Keratinocyte (primary cell): Measurements from ENCODE around the gene MRPL40.

Experiments used
- CTCF ChIP-seq, 3 experiments: IDR thresholded peaks in 1 of 3; conservative IDR thresholded peaks in 1 of 3; optimal IDR thresholded peaks in 1 of 3; 2 replicates in 2 of 3; 3 replicates in 1 of 3; pipeline versions ENCODE3 to v1.5.1; 2011; ENCODE audit warnings: low read length in 3 of 3, mild to moderate bottlenecking in 3 of 3, moderate library complexity in 2 of 3, control low read depth in 1 of 3, inconsistent platforms in 1 of 3; ENCODE audit not compliant: insufficient read depth in 2 of 3; ENCODE audit errors: extremely low read depth in 1 of 3
- EZH2 ChIP-seq: IDR thresholded peaks from one replicate; pipeline ENCODE4 v1.6.1; 2012; ENCODE audit warnings: inconsistent platforms, mild to moderate bottlenecking, low read length, moderate library complexity

GRCh38 chr22:19479355-19480172 lies 47.2 kb downstream of the MRPL40 start, which contains the start of gene CDC45:
- TF ChIP-seq EZH2 (no peak), CTCF (optimal IDR thresholded peaks at IDR 0.05 in 1 of 3, IDR thresholded peaks at IDR 0.05 in 1 of 3, conservative IDR thresholded peaks at IDR 0.05 in 1 of 3; ENCODE audit: extremely low read depth in 1 of 3, insufficient read depth in 2 of 3, low read length in 3 of 3) (no peak)
